GM04503 (cell line): ENCODE measurements around the gene OTOP2.

Experiments used
- DNase-seq: peaks from one replicate; pipeline ENCODE4 v3.0.0-alpha.2; 2012; ENCODE audit warnings: low read depth

Gene OTOP2

GRCh38 chr17:74923538-74924249, 379 bp upstream of the OTOP2 start:
- no peak for DNase-seq

DNA sequence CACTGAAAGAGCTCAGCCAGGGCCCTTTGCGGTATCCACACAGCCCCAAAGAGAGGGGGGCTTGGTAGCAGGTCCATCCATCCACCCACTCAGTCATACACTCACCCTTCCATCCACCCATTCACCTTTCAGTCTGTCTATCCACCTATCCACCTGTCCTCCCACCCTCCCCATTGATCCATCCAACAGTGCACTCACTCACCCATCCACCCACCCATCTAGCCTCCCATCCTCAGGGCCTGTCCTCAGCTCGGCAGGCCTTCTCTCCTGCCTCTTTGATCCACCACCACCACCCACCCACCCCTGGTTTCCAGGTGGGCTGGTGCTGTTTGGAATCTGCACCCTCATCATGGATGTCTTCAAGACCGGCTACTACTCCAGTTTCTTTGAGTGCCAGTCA, 1.2 kb downstream of the OTOP2 start:
- DNase-seq: no peak

- DNase-seq: no peak
Measured at GRCh38 chr17:74928786-74929185, 4.7 kb downstream of the OTOP2 start.

GRCh38 chr17:74930535-74931036, 6.5 kb downstream of the OTOP2 start:
- no peak for DNase-seq

DNA sequence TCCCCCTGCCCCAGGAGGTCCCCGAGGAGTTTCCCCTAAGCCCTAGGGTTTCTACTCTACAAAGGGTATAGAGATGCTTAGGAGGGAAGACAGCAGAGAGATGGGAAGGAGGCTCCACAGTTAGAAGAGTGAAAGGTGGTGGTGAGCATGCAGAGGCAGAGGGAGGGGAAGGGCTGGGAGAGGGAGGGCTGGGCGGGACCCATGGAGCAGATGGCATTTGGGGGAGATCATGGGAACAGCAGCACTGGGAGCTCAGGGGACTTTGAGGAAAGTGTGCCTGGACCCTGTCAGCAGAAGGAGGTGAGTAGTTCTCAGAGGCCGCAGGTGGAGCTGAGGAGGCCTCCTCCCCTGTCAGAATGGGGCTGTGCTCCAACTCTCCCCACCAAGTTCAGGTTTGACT, 11.0 kb downstream of the OTOP2 start:
- no peak for DNase-seq

- DNase-seq: no peak
Measured at GRCh38 chr17:74935585-74936469, 11.8 kb downstream of the OTOP2 start, which contains the start of gene OTOP3. Gene OTOP3 (plus strand): TSS chr17:74935898. CDS start chr17:74935922, 24 bp downstream.

DNA sequence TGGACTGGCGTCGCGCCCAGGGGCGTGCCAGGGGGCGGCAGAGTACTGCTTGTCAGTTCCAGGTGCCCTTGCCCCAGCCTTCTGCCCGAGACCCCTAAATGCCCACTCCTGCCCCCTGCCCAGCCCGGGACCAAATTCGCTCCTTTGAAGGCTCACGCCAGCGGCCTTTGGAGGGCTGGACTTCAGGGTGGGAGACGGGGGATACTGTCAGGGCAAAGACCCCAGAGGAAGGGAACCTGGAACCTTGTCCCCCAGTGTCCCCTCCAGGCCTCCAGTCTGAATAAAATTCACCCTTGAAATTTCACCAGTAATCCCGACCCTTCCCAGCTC, 12.4 kb downstream of the OTOP2 start:
- no peak for DNase-seq

GRCh38 chr17:74937064-74938051, 13.3 kb downstream of the OTOP2 start:
- no peak for DNase-seq

DNA sequence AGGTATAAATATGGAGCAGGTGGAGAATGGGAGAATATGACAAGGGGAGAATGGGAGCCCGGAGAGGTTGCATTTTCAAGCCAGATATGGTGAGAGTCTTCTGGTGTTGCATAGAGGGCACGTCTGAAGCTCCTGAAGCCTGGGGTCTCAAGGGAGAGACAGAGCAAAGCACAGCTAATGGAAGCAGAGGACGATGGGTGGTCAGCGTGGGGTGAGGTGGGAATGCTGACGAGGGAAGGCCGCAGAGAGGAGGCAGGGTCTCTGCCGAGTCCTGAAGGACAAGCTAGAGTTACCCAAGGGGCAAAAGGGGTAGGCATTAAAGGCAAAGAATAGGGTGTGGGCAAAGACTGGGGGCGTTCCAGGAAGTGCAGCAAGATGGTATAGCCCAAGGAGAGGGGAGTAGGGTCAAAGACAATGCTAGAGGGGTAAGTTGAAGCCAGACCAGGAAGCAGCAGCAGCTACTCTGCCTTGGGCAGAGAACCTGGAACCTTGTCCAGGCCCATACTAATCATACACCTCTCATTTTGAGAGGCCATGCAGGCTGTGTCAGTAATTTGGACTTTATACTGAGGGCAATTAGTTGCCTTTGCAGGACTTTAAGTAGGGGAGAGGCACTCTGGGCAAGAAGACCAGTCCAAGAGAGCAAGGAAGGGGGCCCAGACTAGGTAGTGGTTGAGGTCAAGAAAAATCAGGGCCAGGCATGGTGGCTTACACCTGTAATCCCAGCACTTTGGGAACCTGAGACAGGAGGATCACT, 14.3 kb downstream of the OTOP2 start:
- no peak for DNase-seq

DNA sequence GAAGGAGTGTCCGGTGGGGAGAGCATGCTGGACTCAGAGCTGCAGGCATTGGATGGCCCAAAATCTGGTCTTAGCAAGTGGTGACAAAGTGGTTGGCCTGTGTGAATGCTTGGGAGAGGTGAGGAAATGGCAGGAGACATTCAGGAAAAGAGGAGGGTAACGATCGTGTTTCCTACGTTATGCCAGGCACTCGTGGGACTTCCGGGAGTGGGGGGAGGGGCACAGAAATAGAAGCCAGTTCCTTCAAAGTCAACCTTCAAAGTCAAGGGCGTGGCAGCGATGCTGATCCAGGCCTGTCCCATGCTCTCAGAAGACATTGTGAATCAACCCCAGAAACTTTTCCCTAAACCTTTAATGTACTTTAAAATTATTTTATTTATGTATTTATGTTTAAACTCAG, 15.5 kb downstream of the OTOP2 start:
- DNase-seq: no peak

GRCh38 chr17:74941128-74941725, 17.2 kb downstream of the OTOP2 start:
- no peak for DNase-seq

GRCh38 chr17:74943808-74944522, 19.9 kb downstream of the OTOP2 start:
- DNase-seq: no peak

DNA sequence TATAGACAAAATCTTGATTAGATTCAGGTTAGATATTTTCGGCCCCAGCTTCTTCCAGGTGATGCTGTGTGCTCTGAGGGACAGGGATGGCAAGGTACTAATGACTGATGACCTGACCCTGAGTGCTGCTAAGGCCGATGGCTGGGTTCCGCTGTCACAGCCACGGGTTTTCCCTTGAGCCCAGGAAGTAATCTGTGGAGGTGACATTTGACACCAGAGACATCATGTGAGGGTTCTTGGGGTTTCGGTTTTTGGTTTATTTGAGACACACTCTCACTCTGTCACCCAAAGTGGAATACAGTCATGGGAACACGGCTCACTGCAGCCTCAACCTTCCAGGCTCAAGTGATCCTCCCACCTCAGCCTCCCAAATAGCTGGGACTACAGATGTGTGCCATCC, 21.5 kb downstream of the OTOP2 start:
- no peak for DNase-seq

- DNase-seq: no peak
Measured at GRCh38 chr17:74946641-74947040, 22.6 kb downstream of the OTOP2 start.

- DNase-seq: no peak
Measured at GRCh38 chr17:74947041-74947754, 23.1 kb downstream of the OTOP2 start.

- no peak for DNase-seq
Measured at GRCh38 chr17:74949455-74950115, 25.5 kb downstream of the OTOP2 start.

GRCh38 chr17:74950207-74950606, 26.1 kb downstream of the OTOP2 start:
- DNase-seq: no peak

- no peak for DNase-seq
Measured at GRCh38 chr17:74951065-74951464, 27.0 kb downstream of the OTOP2 start.
